Globus pallidus (tissue), 1 donor: ENCODE measurements around the gene CACNA1A.

Experiments used
- DNase-seq: peaks from one replicate; pipeline ENCODE4 v3.0.0-alpha.2; 2015; ENCODE audit warnings: low spot score

CACNA1A gene

GRCh38 chr19:13313875-13314274 is 192.4 kb downstream of the CACNA1A start:
- DNase-seq: no peak

GRCh38 chr19:13309864-13310263 is 196.4 kb downstream of the CACNA1A start:
- DNase-seq: no peak

GRCh38 chr19:13303381-13304129 is 202.7 kb downstream of the CACNA1A start:
- DNase-seq: no peak

- no peak for DNase-seq
Measured at GRCh38 chr19:13302526-13303270, 203.6 kb downstream of the CACNA1A start.

- no peak for DNase-seq
Measured at GRCh38 chr19:13301627-13302334, 204.5 kb downstream of the CACNA1A start.

- DNase-seq: peak; percentile 20
Measured at GRCh38 chr19:13300421-13301030, 205.8 kb downstream of the CACNA1A start.

GRCh38 chr19:13299838-13300237 is 206.4 kb downstream of the CACNA1A start:
- DNase-seq: no peak

- DNase-seq: peak; percentile 25
Measured at GRCh38 chr19:13298565-13299481, 207.5 kb downstream of the CACNA1A start.

- no peak for DNase-seq
Measured at GRCh38 chr19:13297023-13297422, 209.3 kb downstream of the CACNA1A start.

GRCh38 chr19:13294812-13295567 is 211.3 kb downstream of the CACNA1A start:
- no peak for DNase-seq

- DNase-seq: no peak
Measured at GRCh38 chr19:13291913-13292312, 214.4 kb downstream of the CACNA1A start.

- DNase-seq: no peak
Measured at GRCh38 chr19:13290741-13291140, 215.5 kb downstream of the CACNA1A start.

- DNase-seq: no peak
Measured at GRCh38 chr19:13289295-13289694, 217.0 kb downstream of the CACNA1A start.

GRCh38 chr19:13286195-13286985 is 219.9 kb downstream of the CACNA1A start:
- DNase-seq: no peak

GRCh38 chr19:13284929-13285928 is 221.1 kb downstream of the CACNA1A start:
- no peak for DNase-seq

GRCh38 chr19:13283871-13284270 is 222.4 kb downstream of the CACNA1A start:
- DNase-seq: no peak

- no peak for DNase-seq
Measured at GRCh38 chr19:13282486-13283065, 223.7 kb downstream of the CACNA1A start.
